HUES64 (cell line): ENCODE results near the gene PLB1.

Experiments
- H3K27ac ChIP-seq: 2 replicates; pipeline ENCODE4 v1.7.0; 2013; ENCODE audit warnings: low read depth, low read length, inconsistent platforms
- H3K27me3 ChIP-seq: 2 replicates; pipeline ENCODE4 v1.6.1; 2013; ENCODE audit warnings: mild to moderate bottlenecking, low read length; ENCODE audit not compliant: insufficient read depth
- H3K36me3 ChIP-seq: 2 replicates; pipeline ENCODE4 v1.6.1; 2013; ENCODE audit warnings: mild to moderate bottlenecking, low read length; ENCODE audit not compliant: insufficient read depth
- H3K4me1 ChIP-seq: 2 replicates; pipeline ENCODE4 v1.6.1; 2013; ENCODE audit warnings: mild to moderate bottlenecking, low read length, moderate library complexity; ENCODE audit not compliant: insufficient read depth
- H3K4me3 ChIP-seq: 2 replicates; pipeline ENCODE4 v1.5.1; 2013; ENCODE audit warnings: mild to moderate bottlenecking, low read length, moderate library complexity
- H3K9ac ChIP-seq: 2 replicates; pipeline ENCODE4 v1.6.1; 2013; ENCODE audit warnings: mild to moderate bottlenecking, low read depth, low read length
- H3K9me3 ChIP-seq: 2 replicates; pipeline ENCODE4 v1.6.1; 2013; ENCODE audit warnings: low read depth, low read length; ENCODE audit not compliant: insufficient read depth
- WGBS: fragments of 150-250, 120-280 bp; methylation state at CpG from one replicate; pipeline ENCODE4 v1.1.7; 2013; ENCODE audit warnings: missing lambda C conversion rate; 5-methylcytosine and 5-hydroxymethylcytosine counted together

Gene PLB1

GRCh38 chr2:28592481-28592880 lies 96.6 kb downstream of the PLB1 start:
- Histone ChIP-seq H3K9me3 (no peaks in the 10 kb centered on the region), H3K27me3 (no peaks in the 10 kb centered on the region), H3K4me1 (peaks cover 23% of the 10 kb centered on the region), H3K27ac (no peak overlapping the region), H3K9ac (no peak overlapping the region), H3K4me3 (no peak overlapping the region), H3K36me3 (no peaks in the 10 kb centered on the region)
- WGBS: 86% methylated on average over 3 of the region's 3 CpGs

GRCh38 chr2:28593160-28593755 lies 97.4 kb downstream of the PLB1 start:
- WGBS: 72% methylated on average over 11 of the region's 11 CpGs
- Histone ChIP-seq H3K9me3 (no peaks in the 10 kb centered on the region), H3K4me3 (no peak overlapping the region), H3K27ac (no peak overlapping the region), H3K27me3 (no peaks in the 10 kb centered on the region), H3K4me1 (peaks cover 23% of the 10 kb centered on the region), H3K9ac (no peak overlapping the region), H3K36me3 (no peaks in the 10 kb centered on the region)

- no peaks in the 10 kb centered on the region for H3K27me3 ChIP-seq
- 60% methylated on average over 9 of the region's 9 CpGs for WGBS
- H3K27ac ChIP-seq: no peak overlapping the region
- H3K9ac ChIP-seq: no peak overlapping the region
- H3K4me3 ChIP-seq: no peak overlapping the region
- no peaks in the 10 kb centered on the region for H3K36me3 ChIP-seq
- H3K9me3 ChIP-seq: no peaks in the 10 kb centered on the region
- peaks cover 23% of the 10 kb centered on the region for H3K4me1 ChIP-seq
These were observed 98.1 kb downstream of the PLB1 start for GRCh38 chr2:28594000-28594331.

DNA sequence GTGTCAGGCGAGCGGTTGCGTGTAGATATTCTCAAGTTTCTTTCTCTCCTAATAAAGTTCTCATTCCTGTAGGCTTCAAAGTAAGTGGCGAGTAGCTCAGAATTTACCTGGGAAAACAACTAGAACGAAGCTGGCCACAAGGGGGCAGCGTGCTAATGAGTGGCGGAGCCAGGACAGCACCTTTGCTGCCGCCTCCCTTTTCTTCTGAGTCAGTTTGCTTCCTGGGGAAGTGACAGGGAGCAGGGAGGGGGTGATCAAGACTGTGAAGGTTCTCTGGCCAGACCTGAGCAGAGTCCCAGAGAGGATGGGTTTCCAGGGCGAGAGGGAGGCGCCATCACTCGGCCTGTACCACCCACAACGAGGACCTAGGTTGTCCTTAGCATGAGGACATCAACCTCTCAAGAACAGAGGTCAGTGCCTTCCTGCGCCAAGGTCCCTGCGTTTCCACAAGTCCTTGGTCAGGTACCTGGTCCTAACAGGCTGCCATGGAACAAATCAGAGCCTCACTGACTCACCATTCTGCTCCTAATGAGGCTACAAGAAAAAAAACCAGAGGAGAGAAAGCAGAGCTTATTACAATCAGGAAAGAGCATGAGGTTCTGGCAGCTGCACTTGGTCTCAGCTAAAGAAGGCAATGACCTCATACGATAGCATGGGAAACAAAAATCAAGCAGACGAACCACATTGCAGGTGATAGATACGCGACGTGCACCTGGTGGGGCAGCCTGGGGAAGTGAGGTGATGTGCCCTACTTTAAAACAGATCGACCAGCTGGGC lies 98.7 kb downstream of the PLB1 start:
- Histone ChIP-seq H3K4me1 (peaks cover 23% of the 10 kb centered on the region), H3K27me3 (no peaks in the 10 kb centered on the region), H3K9me3 (no peaks in the 10 kb centered on the region), H3K27ac (no peak overlapping the region), H3K9ac (no peak overlapping the region), H3K36me3 (no peaks in the 10 kb centered on the region), H3K4me3 (no peak overlapping the region)
- 46% methylated on average over 20 of the region's 20 CpGs for WGBS

- Histone ChIP-seq H3K9ac (no peak overlapping the region), H3K4me3 (no peak overlapping the region), H3K27ac (no peak overlapping the region), H3K27me3 (no peaks in the 10 kb centered on the region), H3K4me1 (peaks cover 23% of the 10 kb centered on the region), H3K36me3 (no peaks in the 10 kb centered on the region), H3K9me3 (no peaks in the 10 kb centered on the region)
- 82% methylated on average over 4 of the region's 4 CpGs for WGBS
These were observed 99.5 kb downstream of the PLB1 start for GRCh38 chr2:28595323-28595722.

- no peaks in the 10 kb centered on the region for H3K27me3 ChIP-seq
- no peaks in the 10 kb centered on the region for H3K36me3 ChIP-seq
- WGBS: 91% methylated on average over 7 of the region's 7 CpGs
- H3K4me1 ChIP-seq: peaks cover 20% of the 10 kb centered on the region
- no peak overlapping the region for H3K27ac ChIP-seq
- no peaks in the 10 kb centered on the region for H3K9me3 ChIP-seq
- no peak overlapping the region for H3K9ac ChIP-seq
- no peak overlapping the region for H3K4me3 ChIP-seq
These were observed 102.6 kb downstream of the PLB1 start for GRCh38 chr2:28598484-28598883.

- Histone ChIP-seq H3K4me1 (peaks cover 5% of the 10 kb centered on the region; the same call in 1 of the 2 replicates), H3K9ac (no peak overlapping the region), H3K27ac (no peak overlapping the region), H3K4me3 (no peak overlapping the region), H3K36me3 (no peaks in the 10 kb centered on the region), H3K27me3 (no peaks in the 10 kb centered on the region), H3K9me3 (no peaks in the 10 kb centered on the region)
- 94% methylated on average over 5 of the region's 5 CpGs for WGBS
These were observed 104.3 kb downstream of the PLB1 start for GRCh38 chr2:28600181-28600580.

GRCh38 chr2:28601616-28602015 lies 105.8 kb downstream of the PLB1 start:
- H3K9ac ChIP-seq: no peak overlapping the region
- no peaks in the 10 kb centered on the region for H3K9me3 ChIP-seq
- no peaks in the 10 kb centered on the region for H3K4me1 ChIP-seq
- WGBS: 100% methylated on average over 2 of the region's 2 CpGs
- no peaks in the 10 kb centered on the region for H3K36me3 ChIP-seq
- no peaks in the 10 kb centered on the region for H3K27me3 ChIP-seq
- no peak overlapping the region for H3K27ac ChIP-seq
- H3K4me3 ChIP-seq: no peak overlapping the region

GRCh38 chr2:28602136-28602660 lies 106.3 kb downstream of the PLB1 start:
- peaks cover under 1% of the 10 kb centered on the region; the same call in 1 of the 2 replicates for H3K4me1 ChIP-seq

DNA sequence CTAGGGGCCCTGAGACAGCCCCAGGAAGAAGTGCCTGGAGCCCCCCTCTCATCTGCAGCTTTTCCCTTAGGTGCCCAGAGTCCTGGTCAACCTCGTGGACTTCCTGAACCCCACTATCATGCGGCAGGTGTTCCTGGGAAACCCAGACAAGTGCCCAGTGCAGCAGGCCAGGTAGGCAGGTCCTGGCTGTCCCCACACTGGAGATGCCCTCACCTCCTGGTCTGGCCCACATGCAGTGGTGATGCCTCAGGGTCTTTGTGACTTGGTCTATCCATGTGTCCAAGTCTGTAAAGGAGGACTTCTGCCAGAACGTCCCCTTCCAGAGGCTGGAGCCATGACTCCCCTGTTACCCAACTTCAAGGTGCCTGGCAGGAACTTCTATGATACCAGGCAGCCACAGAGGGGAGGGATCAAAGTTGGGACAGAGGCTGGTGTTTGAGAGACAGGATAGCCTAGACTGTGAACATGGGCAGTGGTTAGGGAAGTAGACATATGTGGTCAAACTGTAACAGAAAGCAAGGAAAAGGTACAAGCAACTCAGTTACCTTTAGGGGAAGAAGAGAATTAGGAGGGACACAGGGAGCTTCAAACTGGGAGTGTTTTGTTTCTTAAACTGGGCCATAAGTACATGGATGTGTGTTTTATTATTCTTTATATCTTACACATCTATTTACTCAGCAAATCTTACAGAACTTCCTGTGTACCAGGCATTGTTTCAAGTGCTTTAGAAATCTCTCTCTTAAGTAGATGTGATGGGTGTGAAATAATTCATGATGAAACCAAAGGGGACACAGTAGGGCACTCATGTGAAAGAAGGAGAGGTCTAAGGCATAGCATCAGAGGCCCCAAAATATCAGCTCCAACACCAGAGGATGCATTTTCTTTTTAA lies 107.1 kb downstream of the PLB1 start:
- Histone ChIP-seq H3K36me3 (no peaks in the 10 kb centered on the region), H3K27me3 (no peaks in the 10 kb centered on the region), H3K4me1 (peaks cover 8% of the 10 kb centered on the region), H3K4me3 (no peak overlapping the region), H3K27ac (no peak overlapping the region), H3K9ac (no peak overlapping the region), H3K9me3 (no peaks in the 10 kb centered on the region)
- 85% methylated on average over 3 of the region's 3 CpGs for WGBS

More at GRCh38 chr2:28602136-28602660, 106.3 kb downstream of the PLB1 start:
- Histone ChIP-seq H3K9me3 (no peaks in the 10 kb centered on the region), H3K27ac (no peak overlapping the region), H3K4me3 (no peak overlapping the region), H3K36me3 (no peaks in the 10 kb centered on the region), H3K9ac (no peak overlapping the region), H3K27me3 (no peaks in the 10 kb centered on the region)
- 94% methylated on average over 6 of the region's 6 CpGs for WGBS

- no peak overlapping the region for H3K4me3 ChIP-seq
- H3K9me3 ChIP-seq: no peaks in the 10 kb centered on the region
- H3K36me3 ChIP-seq: no peaks in the 10 kb centered on the region
- no peak overlapping the region for H3K27ac ChIP-seq
- no peak overlapping the region for H3K9ac ChIP-seq
- 89% methylated on average over 9 of the region's 10 CpGs for WGBS
- H3K4me1 ChIP-seq: peaks cover 10% of the 10 kb centered on the region
- no peaks in the 10 kb centered on the region for H3K27me3 ChIP-seq
These were observed 108.0 kb downstream of the PLB1 start for GRCh38 chr2:28603821-28604220.
